MM.1S (cell line): ENCODE measurements around the gene PERCC1.

ENCODE experiments used
- EZH2 ChIP-seq: fragments of 300-600 bp; sonication (generic); optimal IDR thresholded peaks from 2 replicates; pipeline ENCODE3; 2017; ENCODE audit warnings: low read depth, mild to moderate bottlenecking, antibody characterized with exemption, low read length, mixed read lengths
- EZH2phosphoT487 ChIP-seq: fragments of 300-600 bp; sonication (generic); IDR thresholded peaks from 2 replicates; pipeline ENCODE4 v1.6.1; 2018; ENCODE audit warnings: antibody characterized with exemption, low read length
- TF ChIP-seq, protein P1 (sequence below): fragments of 300-600 bp; sonication (generic); IDR thresholded peaks from 2 replicates; pipeline ENCODE4 v1.5.1; 2016; ENCODE audit warnings: antibody characterized with exemption, low read length, mixed read lengths

DNA sequence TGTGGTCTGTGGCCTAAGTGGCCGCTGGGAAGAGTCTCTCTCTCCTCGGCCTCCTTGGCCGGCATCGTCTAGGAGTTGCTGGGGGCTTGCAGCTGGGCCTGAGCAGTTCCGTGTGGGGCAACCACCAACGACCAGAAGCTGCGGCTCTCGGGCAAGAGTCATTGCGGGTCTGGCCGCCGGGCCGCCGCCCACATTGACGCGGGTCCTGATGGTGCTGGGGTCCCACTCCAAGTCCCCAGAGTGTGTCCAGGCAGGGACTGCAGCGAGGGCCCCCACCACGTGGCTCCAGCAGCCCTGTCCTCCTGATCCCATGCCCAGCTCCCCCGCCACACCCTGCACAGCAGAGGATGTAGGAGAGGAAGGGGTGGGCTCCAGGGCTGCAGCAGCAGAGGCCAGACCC lies 47.3 kb upstream of the PERCC1 start:
- TF ChIP-seq, protein P1, sequence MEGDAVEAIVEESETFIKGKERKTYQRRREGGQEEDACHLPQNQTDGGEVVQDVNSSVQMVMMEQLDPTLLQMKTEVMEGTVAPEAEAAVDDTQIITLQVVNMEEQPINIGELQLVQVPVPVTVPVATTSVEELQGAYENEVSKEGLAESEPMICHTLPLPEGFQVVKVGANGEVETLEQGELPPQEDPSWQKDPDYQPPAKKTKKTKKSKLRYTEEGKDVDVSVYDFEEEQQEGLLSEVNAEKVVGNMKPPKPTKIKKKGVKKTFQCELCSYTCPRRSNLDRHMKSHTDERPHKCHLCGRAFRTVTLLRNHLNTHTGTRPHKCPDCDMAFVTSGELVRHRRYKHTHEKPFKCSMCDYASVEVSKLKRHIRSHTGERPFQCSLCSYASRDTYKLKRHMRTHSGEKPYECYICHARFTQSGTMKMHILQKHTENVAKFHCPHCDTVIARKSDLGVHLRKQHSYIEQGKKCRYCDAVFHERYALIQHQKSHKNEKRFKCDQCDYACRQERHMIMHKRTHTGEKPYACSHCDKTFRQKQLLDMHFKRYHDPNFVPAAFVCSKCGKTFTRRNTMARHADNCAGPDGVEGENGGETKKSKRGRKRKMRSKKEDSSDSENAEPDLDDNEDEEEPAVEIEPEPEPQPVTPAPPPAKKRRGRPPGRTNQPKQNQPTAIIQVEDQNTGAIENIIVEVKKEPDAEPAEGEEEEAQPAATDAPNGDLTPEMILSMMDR: no peak
- TF ChIP-seq EZH2phosphoT487 (no peak), EZH2 (no peak)
